K562 (cell line): Measurements from ENCODE around the gene GLDC. TPM values are rescaled to one million over a fixed set of nuclear protein-coding genes. Genes with fewer than 3 reads are reported as not detected.

ENCODE experiments used
- ATAC-seq: fragments of 200-7000 bp; cut with Tn5 transposase; 3 replicates; pipeline ENCODE4 v1.9.1; 2020; ENCODE audit warnings: moderate library complexity
- BruUV-seq: library from RNA; stranded (reverse); fragments of 400-500 nt; replicated peaks from 2 replicates; lab custom pipeline; 2021; lab: Mats Ljungman, UMichigan
- CTCF ChIA-PET: fragments of 300-600 bp; formaldehyde crosslinking; extraction: SDS; loops from one replicate; lab custom pipeline; 2021; ENCODE audit warnings: low intra/inter-chr PET ratio; lab: Yijun Ruan, JAX
- POLR2A ChIA-PET: fragments of 300-600, 350-650 bp; sonication (Branson Sonifier 250); formaldehyde crosslinking; extraction: SDS; loops from one replicate; lab custom pipeline; 2021; ENCODE audit warnings: antibody characterized with exemption, inconsistent platforms; lab: Yijun Ruan, JAX
- DNase-seq, 4 experiments: peaks; one replicate each; pipeline versions ENCODE4 v3.0.0 to v3.0.0-alpha.2; 2011 to 2018; ENCODE audit warnings: low spot score in 3 of 4, mixed read lengths in 3 of 4; ENCODE audit errors: extremely low read depth in 1 of 4
- FAIRE-seq: peaks from 2 replicates; lab custom pipeline; 2011; peaks lifted over from hg19 to GRCh38; lab: Jason Lieb, UNC
- H2AFZ ChIP-seq: 2 replicates; pipeline ENCODE4 v1.6.0; 2011; ENCODE audit warnings: low read depth, low read length, control low read depth, inconsistent platforms
- H3K27ac ChIP-seq: fragments of 200-600 bp; 3 replicates; pipeline ENCODE4 v1.8.0; 2011; ENCODE audit warnings: low read depth, mild to moderate bottlenecking, control low read depth, inconsistent platforms, low read length, moderate library complexity, mixed read lengths; ENCODE audit errors: extremely low read depth
- H3K27me3 ChIP-seq, 2 experiments: fragments of 300-600 bp in 1 of 2; 2 replicates in 1 of 2; 3 replicates in 1 of 2; pipeline versions ENCODE4 v1.6.0 to v1.8.0; 2011; ENCODE audit warnings: inconsistent platforms in 2 of 2, low read length in 2 of 2, mild to moderate bottlenecking in 1 of 2, mixed read lengths in 1 of 2, moderate library complexity in 1 of 2; ENCODE audit not compliant: control insufficient read depth in 2 of 2, insufficient read depth in 2 of 2
- H3K36me3 ChIP-seq: fragments of 300-600 bp; 3 replicates; pipeline ENCODE4 v1.8.0; 2011; ENCODE audit warnings: mild to moderate bottlenecking, low read length, inconsistent platforms; ENCODE audit not compliant: control insufficient read depth, insufficient read depth
- H3K4me1 ChIP-seq, 2 experiments: fragments of 200-600 bp in 1 of 2; replicated peaks in 1 of 2; 2 replicates in 1 of 2; 3 replicates in 1 of 2; pipeline versions ENCODE4 v1.5.1 to v1.8.0; 2011; ENCODE audit warnings: inconsistent platforms in 2 of 2, low read length in 2 of 2, mild to moderate bottlenecking in 1 of 2, mixed read lengths in 1 of 2, moderate library complexity in 1 of 2; ENCODE audit not compliant: control insufficient read depth in 2 of 2, insufficient read depth in 2 of 2
- H3K4me2 ChIP-seq: 2 replicates; pipeline ENCODE4 v1.6.1; 2011; ENCODE audit warnings: low read length, control low read depth, inconsistent platforms, mixed read lengths; ENCODE audit not compliant: insufficient read depth
- H3K4me3 ChIP-seq: fragments of 200-600 bp; sonication (generic), shearing (Covaris generic); 2 replicates; pipeline ENCODE4 v1.5.1; 2016; ENCODE audit warnings: control low read depth, inconsistent platforms
- H3K79me2 ChIP-seq: fragments of 200-600 bp; 3 replicates; pipeline ENCODE4 v1.8.0; 2011; ENCODE audit warnings: low read length, inconsistent platforms; ENCODE audit not compliant: control insufficient read depth, insufficient read depth
- H3K9ac ChIP-seq, 2 experiments: 2 replicates each; pipeline versions ENCODE4 v1.6.0 to v1.6.1; 2011; ENCODE audit warnings: low read depth in 2 of 2, low read length in 2 of 2, control low read depth in 1 of 2, inconsistent platforms in 1 of 2, mild to moderate bottlenecking in 1 of 2, mixed read lengths in 1 of 2; ENCODE audit not compliant: insufficient read depth in 1 of 2
- H3K9me1 ChIP-seq: one replicate; pipeline ENCODE4 v1.6.0; 2011; ENCODE audit warnings: inconsistent platforms, mild to moderate bottlenecking, low read length, moderate library complexity; ENCODE audit not compliant: control insufficient read depth, insufficient read depth
- H3K9me3 ChIP-seq: replicated peaks from 2 replicates; pipeline ENCODE4 v1.5.1; 2011; ENCODE audit warnings: low read depth, low read length, inconsistent platforms; ENCODE audit not compliant: control insufficient read depth, insufficient read depth
- H4K20me1 ChIP-seq: replicated peaks from 2 replicates; pipeline ENCODE4 v1.6.1; 2011; ENCODE audit warnings: low read length, inconsistent platforms, mixed read lengths; ENCODE audit not compliant: control insufficient read depth, insufficient read depth
- BRD9 ChIP-seq: fragments of 450-650 bp; IDR thresholded peaks from 2 replicates; pipeline ENCODE4 v1.6.1; 2018; ENCODE audit warnings: low read depth; ENCODE audit not compliant: partially characterized antibody
- ILF3 ChIP-seq: fragments of 450-650 bp; IDR thresholded peaks from 2 replicates; pipeline ENCODE4 v1.6.1; 2018; ENCODE audit warnings: antibody characterized with exemption, mild to moderate bottlenecking, moderate library complexity, borderline replicate concordance
- SAFB ChIP-seq: fragments of 200-400 bp; formaldehyde crosslinking; IDR thresholded peaks from 2 replicates; pipeline ENCODE4 v1.6.1; 2017; ENCODE audit warnings: low read depth, low read length, borderline replicate concordance
- ZNF263 ChIP-seq: sonication (generic); formaldehyde crosslinking; IDR thresholded peaks from 2 replicates; pipeline ENCODE4 v1.8.0; 2022; ENCODE audit warnings: mild to moderate bottlenecking, missing genetic modification reagents, borderline replicate concordance
- ZNF41 ChIP-seq: fragments of 250-450 bp; sonication (Bioruptor Pico); conservative IDR thresholded peaks from 2 replicates; pipeline ENCODE4 v1.4.0; 2020; ENCODE audit warnings: mild to moderate bottlenecking
- ZZZ3 ChIP-seq: fragments of 450-650 bp; IDR thresholded peaks from 2 replicates; pipeline ENCODE4 v1.6.1; 2016; ENCODE audit warnings: antibody characterized with exemption, mild to moderate bottlenecking, moderate library complexity
- WGBS: fragments of 100-300 bp; shearing (Covaris generic); methylation state at CpG from one replicate; pipeline ENCODE4 v1.1.6; 2016; ENCODE audit warnings: low coverage, mixed read lengths; ENCODE audit not compliant: insufficient coverage; ENCODE audit errors: missing lambda C conversion rate; 5-methylcytosine and 5-hydroxymethylcytosine counted together
- in situ Hi-C: fragments of 300-500 bp; cut with MboI; formaldehyde crosslinking; loops from 4 replicates; pipeline ENCODE4 v1.15.0; 2018; ENCODE audit warnings: inconsistent platforms, mixed read lengths
- intact Hi-C: fragments of 100-400 bp; cut with micrococcal nuclease; formaldehyde crosslinking; loops from 2 replicates; pipeline ENCODE4 v1.14.2; 2022
- polyA plus RNA-seq, 8 experiments: library from polyadenylated mRNA; depleted of rRNA in 4 of 8; stranded (reverse) in 5 of 8; unstranded in 3 of 8; fragments of >200 nt; fragmentation: Nextera tagmentation in 2 of 8; fragmentation: Illumina TruSeq in 1 of 8; extraction: Ambion mirVana in 2 of 8; extraction: Trizol in 1 of 8; gene quantifications; 2 replicates each; pipeline versions ENCODE4 v1.2.1 to v1.2.3, GENCODE V29; 2011 to 2014; ENCODE audit warnings: inconsistent platforms in 1 of 8, missing spikeins in 1 of 8
- total RNA-seq, 7 experiments: library from RNA; depleted of rRNA in 6 of 7; stranded (reverse); fragments of >200 nt in 6 of 7; fragmentation: Illumina TruSeq in 2 of 7; extraction: Trizol in 2 of 7; gene quantifications; 2 replicates each; pipeline versions ENCODE4 v1.2.1 to v1.2.3, GENCODE V29; 2011 to 2021; ENCODE audit warnings: low replicate concordance in 1 of 7
- TF ChIP-seq, protein P1 (sequence below): fragments of 250-450 bp; sonication (Bioruptor Pico); IDR thresholded peaks from 2 replicates; pipeline ENCODE4 v1.4.0; 2020; ENCODE audit warnings: mild to moderate bottlenecking, moderate library complexity
- TF ChIP-seq, protein P2 (sequence below): fragments of 450-650 bp; IDR thresholded peaks from 2 replicates; pipeline ENCODE4 v1.7.0; 2016; ENCODE audit warnings: borderline replicate concordance

The GLDC gene
- total and polyA plus RNA-seq, 9 of the 15 experiments (the other 6 are each of a cell fraction or from before 2014, with no cell fraction given) = 0.03 to 0.27 (median 0.08) TPM; not detected in 6

- no peak overlapping the region for H3K4me3 ChIP-seq
- BruUV-seq = no TSS peak
- H3K36me3 ChIP-seq = no peaks in the 10 kb centered on the region
- intact Hi-C loops = no loop called here
- H3K9ac ChIP-seq = no peak overlapping the region
- no peak overlapping the region for H3K27ac ChIP-seq
- DNase-seq (no peak), ATAC-seq (no peak), FAIRE-seq (no peak)
- H3K79me2 ChIP-seq = no peaks in the 10 kb centered on the region
- H3K27me3 ChIP-seq = peaks cover 7 to 23% of the 10 kb centered on the region in 2 experiments; a peak in 2 of 5 replicates
- no peaks in the 10 kb centered on the region for H3K9me3 ChIP-seq
- H3K4me2 ChIP-seq = no peak overlapping the region
- H3K9me1 ChIP-seq = no peaks in the 10 kb centered on the region
- POLR2A ChIA-PET = interaction anchor here (0.6 kb wide), 1 partner anchor 525 kb away, joined by 3 read pairs; no protein-coding TSS in a partner anchor
- H2AFZ ChIP-seq = no peak overlapping the region
- H4K20me1 ChIP-seq = no peaks in the 10 kb centered on the region
- CTCF ChIA-PET = no interaction called here
- WGBS = 9% methylated on average over 3 of the region's 3 CpGs
- TF ChIP-seq, protein P1, sequence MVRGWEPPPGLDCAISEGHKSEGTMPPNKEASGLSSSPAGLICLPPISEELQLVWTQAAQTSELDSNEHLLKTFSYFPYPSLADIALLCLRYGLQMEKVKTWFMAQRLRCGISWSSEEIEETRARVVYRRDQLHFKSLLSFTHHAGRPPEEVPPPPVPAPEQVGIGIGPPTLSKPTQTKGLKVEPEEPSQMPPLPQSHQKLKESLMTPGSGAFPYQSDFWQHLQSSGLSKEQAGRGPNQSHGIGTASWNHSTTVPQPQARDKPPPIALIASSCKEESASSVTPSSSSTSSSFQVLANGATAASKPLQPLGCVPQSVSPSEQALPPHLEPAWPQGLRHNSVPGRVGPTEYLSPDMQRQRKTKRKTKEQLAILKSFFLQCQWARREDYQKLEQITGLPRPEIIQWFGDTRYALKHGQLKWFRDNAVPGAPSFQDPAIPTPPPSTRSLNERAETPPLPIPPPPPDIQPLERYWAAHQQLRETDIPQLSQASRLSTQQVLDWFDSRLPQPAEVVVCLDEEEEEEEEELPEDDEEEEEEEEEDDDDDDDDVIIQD (CRISPR knock-in tag) = no peak
- TF ChIP-seq, protein P2, sequence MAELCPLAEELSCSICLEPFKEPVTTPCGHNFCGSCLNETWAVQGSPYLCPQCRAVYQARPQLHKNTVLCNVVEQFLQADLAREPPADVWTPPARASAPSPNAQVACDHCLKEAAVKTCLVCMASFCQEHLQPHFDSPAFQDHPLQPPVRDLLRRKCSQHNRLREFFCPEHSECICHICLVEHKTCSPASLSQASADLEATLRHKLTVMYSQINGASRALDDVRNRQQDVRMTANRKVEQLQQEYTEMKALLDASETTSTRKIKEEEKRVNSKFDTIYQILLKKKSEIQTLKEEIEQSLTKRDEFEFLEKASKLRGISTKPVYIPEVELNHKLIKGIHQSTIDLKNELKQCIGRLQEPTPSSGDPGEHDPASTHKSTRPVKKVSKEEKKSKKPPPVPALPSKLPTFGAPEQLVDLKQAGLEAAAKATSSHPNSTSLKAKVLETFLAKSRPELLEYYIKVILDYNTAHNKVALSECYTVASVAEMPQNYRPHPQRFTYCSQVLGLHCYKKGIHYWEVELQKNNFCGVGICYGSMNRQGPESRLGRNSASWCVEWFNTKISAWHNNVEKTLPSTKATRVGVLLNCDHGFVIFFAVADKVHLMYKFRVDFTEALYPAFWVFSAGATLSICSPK = no peak
- TF ChIP-seq ZZZ3 (no peak), ILF3 (no peak), ZNF41 (CRISPR knock-in tag) (no peak), ZNF263 (no peak), SAFB (no peak), BRD9 (no peak)
- TF ChIP-seq, all 486 proteins: peak for 0
- in situ Hi-C loops = no loop called here
- H3K4me1 ChIP-seq = no peaks in the 10 kb centered on the region
Observed at GRCh38 chr9:6639622-6640021, 5.9 kb downstream of the GLDC start.
